Measurements from ENCODE around the gene PSPC1.
"Not testable (repeated sequence)": the region's sequence is repeated elsewhere in the genome, so short reads cannot be mapped to it uniquely, and the experiment has no call there.

The PSPC1 gene

GRCh38 chr13:19782727-19783682 is at the start of gene PSPC1:
Gene PSPC1 (minus strand): TSS chr13:19782945. CDS start chr13:19782757, 188 bp downstream.
- DNase-seq = peak; percentile 97

GRCh38 chr13:19822673-19823072 is 39.9 kb upstream of the PSPC1 start:
- DNase-seq = no peak

- DNase-seq = peak; percentile 27
These were observed 35.6 kb upstream of the PSPC1 start for GRCh38 chr13:19818223-19818842.

- DNase-seq = no peak
These were observed 34.9 kb upstream of the PSPC1 start for GRCh38 chr13:19817510-19818158.

GRCh38 chr13:19817106-19817505 is 34.4 kb upstream of the PSPC1 start:
- no peak for DNase-seq

GRCh38 chr13:19815842-19816241 is 33.1 kb upstream of the PSPC1 start:
- not testable (repeated sequence) for DNase-seq

- no peak for DNase-seq
These were observed 28.5 kb upstream of the PSPC1 start for GRCh38 chr13:19810996-19811881.

GRCh38 chr13:19810151-19810550 is 27.4 kb upstream of the PSPC1 start:
- no peak for DNase-seq

- DNase-seq = no peak
These were observed 23.0 kb upstream of the PSPC1 start for GRCh38 chr13:19805765-19806164.

GRCh38 chr13:19795956-19796355 is 13.2 kb upstream of the PSPC1 start:
- DNase-seq = no peak

- DNase-seq = no peak
These were observed 11.9 kb upstream of the PSPC1 start for GRCh38 chr13:19794631-19795030.

GRCh38 chr13:19791953-19792537 is 9.3 kb upstream of the PSPC1 start:
- DNase-seq = no peak

GRCh38 chr13:19782049-19782726 is 557 bp downstream of the PSPC1 start:
- peak; percentile 71 for DNase-seq

- DNase-seq = no peak
These were observed 1.2 kb downstream of the PSPC1 start for GRCh38 chr13:19781526-19781925.

GRCh38 chr13:19780753-19781418 is 1.9 kb downstream of the PSPC1 start:
- DNase-seq = not testable (repeated sequence)

- no peak for DNase-seq
These were observed 10.4 kb downstream of the PSPC1 start for GRCh38 chr13:19772306-19772705.

GRCh38 chr13:19769854-19770253 is 12.9 kb downstream of the PSPC1 start:
- DNase-seq = no peak

GRCh38 chr13:19767966-19768365 is 14.8 kb downstream of the PSPC1 start:
- DNase-seq = no peak

GRCh38 chr13:19766591-19766990 is 16.2 kb downstream of the PSPC1 start:
- DNase-seq = no peak

- no peak for DNase-seq
These were observed 18.5 kb downstream of the PSPC1 start for GRCh38 chr13:19764237-19764636.

GRCh38 chr13:19763618-19764017 is 19.1 kb downstream of the PSPC1 start:
- no peak for DNase-seq

Data from right hindlimb (tissue), 1 donor.